Spleen (tissue), 7 donors: ENCODE measurements around the gene PDXDC1.
"Not testable (repeated sequence)": the region's sequence is repeated elsewhere in the genome, so short reads cannot be mapped to it uniquely, and the experiment has no call there.

ENCODE experiments used
- POLR2A ChIP-seq, 3 donors: fragments of 450-650 bp; IDR thresholded peaks; one replicate each; pipeline ENCODE4 v1.5.1; 2017; ENCODE audit warnings: antibody characterized with exemption in 3 of 3, mild to moderate bottlenecking in 1 of 3
- POLR2AphosphoS5 ChIP-seq, 3 donors: sonication (generic); formaldehyde crosslinking; IDR thresholded peaks; one replicate each; pipeline ENCODE4 v1.5.1; 2017; ENCODE audit warnings: antibody characterized with exemption in 3 of 3
- TF ChIP-seq, protein P1 (sequence below), 11 experiments: fragments of 200-600 bp in 7 of 11; fragments of 450-650 bp in 4 of 11; sonication (generic) in 4 of 11; IDR thresholded peaks in 8 of 11; conservative IDR thresholded peaks in 3 of 11; 1 replicate in 7 of 11; 2 replicates in 4 of 11; pipeline versions ENCODE4 v1.4.0 to v1.8.0; 2016 to 2021; ENCODE audit warnings: antibody characterized with exemption in 11 of 11, inconsistent platforms in 4 of 11, mild to moderate bottlenecking in 1 of 11
- donor health status: DM: no; HTN: no; CAD: no; lungs with moderate emphysema.
- donor health status: DM: no; HTN: no; CAD: no.
- donor health status: DM: no; HTN: no; CAD: no.

DNA sequence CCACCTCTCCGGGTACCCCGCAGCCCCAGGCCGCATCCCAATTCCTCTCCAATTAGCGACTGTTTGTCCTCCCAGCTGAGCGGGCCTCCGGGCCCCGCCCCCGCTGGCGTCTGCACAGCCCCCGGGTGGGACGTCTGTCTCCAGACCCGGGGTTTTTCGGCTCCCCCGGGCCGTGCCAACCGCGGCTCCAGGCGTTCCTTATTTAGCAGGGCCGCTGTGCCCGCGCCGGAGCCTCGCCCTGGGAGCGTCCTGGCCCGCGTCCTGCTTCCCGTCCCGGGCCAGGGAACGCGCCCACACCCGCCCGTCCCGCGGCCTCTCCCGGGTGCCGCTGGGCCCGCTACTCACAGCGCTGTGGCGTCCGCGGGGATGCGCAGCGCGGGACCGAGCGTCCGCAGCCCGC lies 179.2 kb downstream of the PDXDC1 start:
- TF ChIP-seq, protein P1, sequence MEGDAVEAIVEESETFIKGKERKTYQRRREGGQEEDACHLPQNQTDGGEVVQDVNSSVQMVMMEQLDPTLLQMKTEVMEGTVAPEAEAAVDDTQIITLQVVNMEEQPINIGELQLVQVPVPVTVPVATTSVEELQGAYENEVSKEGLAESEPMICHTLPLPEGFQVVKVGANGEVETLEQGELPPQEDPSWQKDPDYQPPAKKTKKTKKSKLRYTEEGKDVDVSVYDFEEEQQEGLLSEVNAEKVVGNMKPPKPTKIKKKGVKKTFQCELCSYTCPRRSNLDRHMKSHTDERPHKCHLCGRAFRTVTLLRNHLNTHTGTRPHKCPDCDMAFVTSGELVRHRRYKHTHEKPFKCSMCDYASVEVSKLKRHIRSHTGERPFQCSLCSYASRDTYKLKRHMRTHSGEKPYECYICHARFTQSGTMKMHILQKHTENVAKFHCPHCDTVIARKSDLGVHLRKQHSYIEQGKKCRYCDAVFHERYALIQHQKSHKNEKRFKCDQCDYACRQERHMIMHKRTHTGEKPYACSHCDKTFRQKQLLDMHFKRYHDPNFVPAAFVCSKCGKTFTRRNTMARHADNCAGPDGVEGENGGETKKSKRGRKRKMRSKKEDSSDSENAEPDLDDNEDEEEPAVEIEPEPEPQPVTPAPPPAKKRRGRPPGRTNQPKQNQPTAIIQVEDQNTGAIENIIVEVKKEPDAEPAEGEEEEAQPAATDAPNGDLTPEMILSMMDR (IDR thresholded peaks at IDR 0.05 in 8 of 11, conservative IDR thresholded peaks at IDR 0.05 in 3 of 11) = not testable (repeated sequence)
- TF ChIP-seq POLR2A, POLR2AphosphoS5 (IDR thresholded peaks at IDR 0.05): not testable (repeated sequence)
